Urothelium cell line (cell line): ENCODE measurements around the gene LIMS1.
"Not testable (repeated sequence)": the region's sequence is repeated elsewhere in the genome, so short reads cannot be mapped to it uniquely, and the experiment has no call there.

Experiments used
- DNase-seq: peaks from one replicate; pipeline ENCODE4 v3.0.0; 2011; ENCODE audit warnings: low spot score, mixed read lengths
- FAIRE-seq: peaks from 2 replicates; lab custom pipeline; 2011; peaks lifted over from hg19 to GRCh38; lab: Jason Lieb, UNC

LIMS1 gene

GRCh38 chr2:108585436-108585835, 51.2 kb downstream of the LIMS1 start:
- FAIRE-seq (no peak), DNase-seq (no peak)

DNA sequence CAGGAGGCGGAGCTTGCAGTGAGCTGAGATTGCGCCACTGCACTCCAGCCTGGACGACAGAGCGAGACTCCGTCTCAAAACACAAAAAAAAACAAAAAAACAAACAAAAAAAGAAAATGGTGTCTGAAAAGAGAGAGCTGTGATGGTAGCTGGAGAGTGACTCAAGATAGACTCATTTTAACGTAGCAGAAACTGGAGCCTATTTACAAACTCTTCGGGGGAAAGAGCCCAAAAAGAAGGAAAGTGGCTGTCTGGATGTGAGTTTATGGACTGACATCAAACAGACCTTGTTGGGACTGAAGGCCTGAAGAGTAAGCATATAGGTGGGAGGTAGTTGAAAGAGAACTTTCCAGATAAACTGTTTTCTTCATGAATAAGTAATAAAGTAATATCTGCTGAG, 51.8 kb downstream of the LIMS1 start:
- DNase-seq (no peak), FAIRE-seq (no peak)

- FAIRE-seq (no peak), DNase-seq (no peak)
These were observed 52.4 kb downstream of the LIMS1 start for GRCh38 chr2:108586631-108587030.

DNA sequence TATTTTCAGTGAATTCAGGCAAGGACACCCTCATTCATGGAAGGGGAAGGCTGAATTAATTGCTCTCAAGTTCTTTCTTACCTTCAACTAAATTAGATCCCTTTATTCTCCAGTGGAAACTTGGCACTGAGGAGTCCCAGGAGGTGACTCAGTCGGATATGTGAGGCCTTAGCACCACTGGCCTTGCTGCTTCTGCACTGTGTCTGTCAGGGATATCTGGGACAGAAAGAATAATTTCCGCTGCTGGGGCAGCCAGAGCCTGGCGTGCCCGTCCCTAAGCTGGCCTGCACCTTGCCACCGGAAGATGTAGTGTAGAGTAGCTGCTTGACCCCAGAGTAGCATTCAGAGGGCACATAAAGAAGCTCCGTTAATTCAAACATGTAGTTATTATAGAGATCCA, 53.4 kb downstream of the LIMS1 start:
- DNase-seq (peak; percentile 74), FAIRE-seq (peak; percentile 40)

GRCh38 chr2:108588070-108588668, 53.9 kb downstream of the LIMS1 start:
- DNase-seq (no peak), FAIRE-seq (no peak)

GRCh38 chr2:108589372-108589771, 55.1 kb downstream of the LIMS1 start:
- DNase-seq: no peak
- FAIRE-seq: no peak

DNA sequence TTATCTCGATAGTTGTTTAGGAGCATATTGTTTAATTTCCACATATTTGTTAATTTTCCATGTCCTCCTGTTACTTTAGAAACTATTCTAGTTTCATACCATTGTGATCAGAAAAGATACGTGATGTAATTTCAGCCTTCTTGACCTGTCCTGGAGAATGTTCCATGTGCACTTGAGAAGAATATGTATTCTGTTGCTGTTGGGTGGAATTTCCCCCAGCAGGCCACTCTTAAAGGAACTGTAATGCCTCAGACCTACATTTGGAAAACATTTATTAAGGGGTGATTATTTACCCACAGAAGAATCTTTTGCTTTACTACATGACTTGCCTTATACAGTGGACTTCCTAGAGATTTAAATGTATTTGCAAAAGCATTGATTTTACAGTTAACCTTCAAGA, 55.5 kb downstream of the LIMS1 start:
- FAIRE-seq: no peak
- DNase-seq: no peak

GRCh38 chr2:108591163-108591562, 56.9 kb downstream of the LIMS1 start:
- DNase-seq (no peak), FAIRE-seq (no peak)

DNA sequence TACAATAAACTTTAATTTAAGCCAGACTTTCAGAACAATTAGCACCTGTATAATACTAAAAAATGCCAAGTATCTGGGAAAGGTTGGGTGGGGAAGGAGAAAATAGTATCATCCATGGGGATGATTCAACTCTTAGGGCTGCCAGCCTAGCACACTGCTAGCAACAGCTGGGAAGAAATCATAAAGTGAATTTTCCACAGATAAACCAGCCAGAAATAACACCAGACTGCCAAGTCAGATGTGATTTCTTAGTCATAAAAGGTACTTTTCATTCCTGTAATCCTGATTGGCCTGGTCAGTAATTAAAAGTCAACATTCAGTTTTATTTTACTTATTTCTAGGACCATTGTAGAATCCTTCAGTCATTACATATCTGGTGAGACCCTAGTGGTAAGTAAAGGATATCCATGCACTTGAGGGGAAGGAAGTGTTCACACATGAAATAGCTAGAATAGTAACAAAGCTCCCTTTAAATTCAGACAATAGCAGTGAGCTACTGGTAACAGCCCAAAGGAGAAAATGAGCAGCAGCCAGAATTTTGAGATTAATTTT, 59.4 kb downstream of the LIMS1 start:
- peak; percentile 59 for DNase-seq
- no peak for FAIRE-seq

GRCh38 chr2:108594132-108594981, 60.1 kb downstream of the LIMS1 start:
- peak; percentile 73 for DNase-seq
- FAIRE-seq: no peak

DNA sequence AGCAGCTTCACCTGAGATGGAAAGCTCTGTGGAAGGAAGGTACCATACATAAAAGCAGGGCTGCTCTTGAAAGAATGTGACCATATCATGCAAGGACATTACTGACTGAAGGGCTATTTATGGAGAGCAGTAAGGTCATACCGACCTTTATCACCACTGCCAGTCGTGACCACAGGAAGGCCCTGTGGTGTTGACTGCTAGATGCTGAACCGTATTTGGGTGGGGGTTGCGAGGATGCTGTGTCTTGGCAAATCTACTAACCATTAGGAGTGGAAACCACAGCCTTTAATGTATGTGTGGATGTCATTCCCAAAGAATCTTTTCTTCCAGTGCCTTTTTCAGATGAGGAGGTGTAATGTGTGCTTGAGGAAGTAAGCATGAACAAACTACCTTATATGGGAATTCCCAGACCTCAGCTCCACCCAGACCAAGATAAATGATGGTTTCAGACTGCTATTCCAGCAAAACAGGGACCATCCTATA, 60.8 kb downstream of the LIMS1 start:
- FAIRE-seq (peak; percentile 53), DNase-seq (peak; percentile 84)

- FAIRE-seq, DNase-seq: not testable (repeated sequence)
These were observed 61.5 kb downstream of the LIMS1 start for GRCh38 chr2:108595771-108596170.

- FAIRE-seq, DNase-seq: not testable (repeated sequence)
These were observed 63.0 kb downstream of the LIMS1 start for GRCh38 chr2:108597105-108597744.

- FAIRE-seq, DNase-seq: not testable (repeated sequence)
These were observed 66.9 kb downstream of the LIMS1 start for GRCh38 chr2:108601199-108601598.

DNA sequence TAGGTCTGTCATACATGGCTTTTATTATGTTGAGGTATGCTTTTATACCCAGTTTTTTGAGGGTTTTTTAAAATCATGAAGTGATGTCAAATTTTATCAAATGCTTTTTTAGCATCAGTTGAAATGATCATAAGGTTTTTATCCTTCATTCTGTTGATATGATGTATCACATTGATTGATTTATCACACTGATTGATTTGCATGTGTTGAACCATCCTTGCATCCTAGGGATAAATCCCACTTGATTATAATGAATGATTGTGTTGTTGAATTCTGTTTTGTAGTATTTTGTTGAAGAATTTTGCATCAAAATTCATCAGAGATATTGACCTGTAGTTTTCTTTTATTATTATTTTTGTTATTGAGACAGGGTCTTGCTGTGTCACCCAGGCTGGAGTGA, 68.2 kb downstream of the LIMS1 start:
- no peak for DNase-seq
- FAIRE-seq: no peak

DNA sequence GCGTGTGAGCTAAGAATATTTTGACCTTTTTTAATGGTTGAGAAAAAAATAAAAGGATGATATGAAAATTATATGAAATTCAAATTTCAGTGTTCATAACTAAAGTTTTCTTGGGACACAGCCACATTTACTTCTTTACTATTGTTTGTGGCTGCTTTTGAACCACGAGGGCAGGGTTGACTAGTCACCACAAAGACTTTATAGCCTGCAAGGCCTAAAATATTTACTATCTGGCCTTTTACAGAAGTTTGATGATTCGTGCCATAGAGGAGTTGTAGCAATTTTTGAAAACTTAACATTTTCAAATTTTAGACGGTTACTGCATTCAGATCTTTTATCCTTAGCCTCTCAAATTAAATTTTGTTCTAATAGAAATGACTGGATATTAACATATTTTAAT, 69.9 kb downstream of the LIMS1 start:
- peak; percentile 41 for DNase-seq
- no peak for FAIRE-seq

DNA sequence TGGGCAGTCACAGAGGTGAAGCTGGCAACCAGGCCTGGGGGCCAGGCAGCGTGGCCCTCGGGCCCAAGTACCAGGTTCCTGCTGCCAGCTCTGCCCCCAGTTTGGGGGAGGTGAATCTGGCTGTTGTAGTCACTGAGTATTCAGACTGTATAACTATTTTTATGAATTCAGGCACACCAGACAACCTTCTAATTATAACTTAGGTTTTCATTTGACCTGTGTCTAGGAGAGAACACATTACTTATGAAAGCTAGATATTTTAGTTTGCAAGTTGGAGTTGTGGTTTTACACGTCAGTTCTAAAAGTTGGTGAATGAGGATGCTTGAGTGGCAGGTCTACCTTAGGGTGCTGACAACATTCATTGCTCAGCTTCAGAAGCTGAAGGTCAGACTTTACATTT, 71.7 kb downstream of the LIMS1 start:
- no peak for DNase-seq
- no peak for FAIRE-seq

GRCh38 chr2:108607706-108608301, 73.5 kb downstream of the LIMS1 start:
- DNase-seq (no peak), FAIRE-seq (no peak)

DNA sequence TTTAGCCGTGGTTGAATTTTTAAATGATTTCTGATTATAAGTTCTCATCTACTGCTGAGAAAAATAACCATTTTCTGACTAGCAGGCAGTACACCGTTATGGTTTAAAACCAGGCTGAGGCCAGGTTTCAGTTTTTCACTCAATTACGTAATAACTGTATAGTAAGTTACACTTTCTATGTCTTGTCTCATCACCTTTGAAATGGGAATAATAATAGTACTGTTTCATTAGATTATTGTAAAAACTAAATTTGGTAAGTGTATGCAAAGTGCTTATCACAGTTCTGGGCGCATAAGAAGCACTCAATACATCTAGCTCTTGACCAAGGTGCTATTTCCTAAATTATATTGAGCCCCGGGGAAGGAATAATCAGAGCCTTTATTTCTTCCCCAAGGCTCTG, 76.8 kb downstream of the LIMS1 start:
- no peak for FAIRE-seq

GRCh38 chr2:108612153-108612513, 77.9 kb downstream of the LIMS1 start:
- FAIRE-seq: no peak
- DNase-seq: no peak

More for the DNA sequence above, 76.8 kb downstream of the LIMS1 start:
- DNase-seq: no peak
